Stimulated activated CD4-positive, alpha-beta T cell treated with anti-CD3 and anti-CD28 coated beads, Interleukin-1b, Interleukin-23, amount 100 ng/mL, for 4 hours (primary cell): ENCODE results near the gene AFTPH.

Experiments
- DNase-seq, 2 donors: peaks; one replicate each; pipeline ENCODE4 v3.0.0-alpha.2; 2020; ENCODE audit warnings: low read depth in 2 of 2

Gene AFTPH

DNA sequence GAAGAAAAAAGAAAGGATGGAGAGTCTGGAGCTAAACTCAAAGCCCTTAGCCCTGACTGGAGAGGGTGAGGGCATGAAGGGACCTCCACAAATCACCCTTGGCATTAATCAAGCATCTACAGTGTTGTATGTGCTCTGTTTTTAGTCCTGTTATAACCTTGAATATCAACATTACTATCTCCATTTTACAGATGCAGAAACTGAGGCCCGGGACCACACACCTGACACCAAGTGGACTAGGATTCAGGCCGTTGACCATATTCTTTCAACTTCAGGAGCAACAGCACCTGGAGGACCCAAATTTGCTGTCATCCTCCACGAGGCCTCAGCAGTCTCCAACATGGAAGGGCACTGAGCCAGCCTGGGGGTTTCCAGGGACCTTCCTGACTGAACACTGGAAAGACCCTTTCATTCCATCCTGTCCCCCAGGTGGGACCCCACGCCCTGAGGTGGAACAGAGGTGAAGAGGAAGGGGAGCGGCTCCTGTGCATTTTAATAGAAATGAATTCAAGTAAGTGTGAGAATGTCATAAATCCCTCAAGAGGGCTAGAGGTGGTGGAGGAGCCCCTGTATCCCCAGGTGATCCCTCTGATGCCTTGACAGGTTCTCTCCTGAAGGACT is 88.6 kb downstream of the AFTPH start:
- no peak for DNase-seq

DNA sequence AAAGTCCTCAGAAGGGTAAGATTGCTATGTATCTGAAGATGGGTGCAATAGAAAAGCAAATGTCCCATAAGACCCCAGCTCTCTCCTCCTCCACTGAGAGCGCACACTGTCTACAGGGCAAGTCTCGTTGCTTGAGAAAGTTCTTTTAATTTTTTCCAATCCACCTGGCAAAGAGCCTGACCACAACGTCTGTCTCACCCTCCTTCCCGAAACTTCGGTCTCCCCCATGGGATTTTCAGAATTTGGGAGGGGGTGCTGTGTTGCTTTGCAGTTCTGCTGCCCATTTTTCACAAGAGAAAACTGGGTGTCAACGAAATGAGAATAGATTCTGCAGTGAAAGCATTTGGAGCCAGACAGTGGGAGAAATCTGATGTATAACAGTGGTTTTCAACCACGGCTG is 89.1 kb downstream of the AFTPH start:
- DNase-seq = no peak

DNA sequence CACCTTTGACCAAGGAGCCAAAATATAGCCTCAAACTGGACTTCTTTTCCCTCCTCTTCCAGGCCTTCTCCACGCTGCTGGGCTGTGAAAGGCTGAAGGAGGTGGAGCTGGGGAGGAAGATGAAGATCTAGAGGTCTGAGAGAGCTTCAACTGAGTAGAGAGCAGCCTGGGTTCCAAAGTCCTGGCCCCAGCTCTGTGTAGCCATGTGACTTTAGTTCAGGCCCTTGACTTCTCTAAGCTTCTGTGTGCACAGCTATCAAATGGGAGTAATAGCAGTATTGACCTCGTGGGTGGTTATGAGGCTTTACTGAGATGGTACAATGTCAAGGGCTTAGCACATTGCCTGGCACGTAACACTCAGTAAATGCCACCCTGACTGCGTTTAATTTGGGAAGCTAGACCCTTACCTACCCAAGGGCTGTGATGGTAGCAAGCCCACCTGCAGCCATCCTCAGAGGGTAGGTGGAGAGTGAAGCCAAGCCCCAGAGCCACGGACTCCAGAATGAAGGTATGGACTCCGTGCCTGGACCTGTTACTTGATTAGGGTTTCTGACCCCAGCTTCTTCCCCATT is 91.2 kb downstream of the AFTPH start:
- no peak for DNase-seq

DNA sequence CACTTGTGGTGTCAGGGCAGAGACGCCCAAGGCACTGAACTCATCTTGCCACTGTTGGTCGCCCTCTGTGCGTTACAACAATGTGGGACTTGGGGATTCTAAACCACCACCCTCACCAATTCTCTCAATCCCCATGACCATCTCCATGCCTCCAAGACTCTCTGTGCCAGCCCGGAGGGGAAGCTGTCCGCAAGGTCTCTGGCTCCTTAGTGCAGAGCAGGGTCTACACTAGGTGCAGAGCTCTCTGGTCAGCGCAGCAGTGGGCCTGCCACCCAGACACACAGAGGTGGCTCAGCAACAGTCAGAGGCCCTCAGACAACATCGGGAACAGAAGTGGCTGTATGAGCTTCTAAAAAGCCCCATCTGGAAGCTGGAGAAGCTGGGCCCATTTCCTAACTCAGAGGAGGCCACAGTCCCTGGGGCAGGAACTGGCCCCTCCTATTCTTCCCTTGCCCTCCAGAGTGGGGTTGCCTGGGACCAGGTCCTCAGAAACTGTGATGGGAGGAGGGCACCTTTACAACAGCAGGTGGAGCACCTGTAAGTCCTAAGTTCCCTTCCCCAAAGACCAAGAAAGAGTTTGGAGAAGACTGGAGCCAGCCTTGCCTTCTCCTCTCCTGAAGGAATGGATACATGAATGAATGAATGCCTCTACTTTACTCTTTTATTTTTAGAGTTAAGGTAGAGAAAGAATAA is 91.9 kb downstream of the AFTPH start:
- no peak for DNase-seq

DNA sequence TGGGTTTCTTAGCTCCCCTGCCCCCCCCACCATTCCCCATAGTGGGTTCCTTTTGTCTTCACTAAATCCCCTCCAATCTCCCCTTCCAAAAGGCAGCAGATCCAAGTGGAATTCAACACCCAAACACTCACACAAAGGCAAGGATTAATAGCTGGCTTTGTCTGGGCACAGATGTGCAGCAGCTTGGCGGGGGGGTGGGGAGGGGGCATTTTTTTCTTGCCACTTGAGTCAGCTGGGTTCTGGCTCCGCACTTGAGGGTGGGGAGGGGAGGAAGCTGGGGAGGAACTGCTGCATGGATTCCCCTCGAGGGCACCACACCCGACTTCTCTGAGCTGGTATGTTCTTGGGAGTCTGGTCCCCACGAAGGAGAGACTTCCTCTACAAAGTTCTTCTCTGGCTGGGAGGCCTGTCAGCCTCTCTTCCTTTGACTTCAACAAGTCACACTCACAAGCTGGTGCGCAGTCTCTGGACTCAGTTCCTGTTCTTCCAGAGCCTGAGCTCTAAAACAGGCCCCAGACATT is 93.6 kb downstream of the AFTPH start:
- DNase-seq = no peak

DNA sequence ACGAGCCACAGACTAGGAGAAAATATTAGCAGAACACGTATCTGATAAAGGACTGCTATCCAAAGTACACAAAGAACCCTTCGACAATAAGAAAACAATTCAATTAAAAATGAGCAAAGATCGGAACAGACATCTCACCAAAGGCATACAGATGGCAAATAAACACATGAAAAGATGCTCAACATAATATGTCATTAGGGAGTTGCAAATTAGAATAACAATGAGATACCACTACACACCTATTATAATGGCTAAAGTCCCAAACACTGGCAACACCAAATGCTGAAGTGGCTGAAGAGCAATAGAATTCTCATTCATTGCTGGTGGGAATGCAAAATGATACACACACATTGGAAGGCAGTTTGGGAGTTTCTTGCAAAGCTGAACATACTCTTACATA is 96.5 kb downstream of the AFTPH start:
- DNase-seq = no peak

DNA sequence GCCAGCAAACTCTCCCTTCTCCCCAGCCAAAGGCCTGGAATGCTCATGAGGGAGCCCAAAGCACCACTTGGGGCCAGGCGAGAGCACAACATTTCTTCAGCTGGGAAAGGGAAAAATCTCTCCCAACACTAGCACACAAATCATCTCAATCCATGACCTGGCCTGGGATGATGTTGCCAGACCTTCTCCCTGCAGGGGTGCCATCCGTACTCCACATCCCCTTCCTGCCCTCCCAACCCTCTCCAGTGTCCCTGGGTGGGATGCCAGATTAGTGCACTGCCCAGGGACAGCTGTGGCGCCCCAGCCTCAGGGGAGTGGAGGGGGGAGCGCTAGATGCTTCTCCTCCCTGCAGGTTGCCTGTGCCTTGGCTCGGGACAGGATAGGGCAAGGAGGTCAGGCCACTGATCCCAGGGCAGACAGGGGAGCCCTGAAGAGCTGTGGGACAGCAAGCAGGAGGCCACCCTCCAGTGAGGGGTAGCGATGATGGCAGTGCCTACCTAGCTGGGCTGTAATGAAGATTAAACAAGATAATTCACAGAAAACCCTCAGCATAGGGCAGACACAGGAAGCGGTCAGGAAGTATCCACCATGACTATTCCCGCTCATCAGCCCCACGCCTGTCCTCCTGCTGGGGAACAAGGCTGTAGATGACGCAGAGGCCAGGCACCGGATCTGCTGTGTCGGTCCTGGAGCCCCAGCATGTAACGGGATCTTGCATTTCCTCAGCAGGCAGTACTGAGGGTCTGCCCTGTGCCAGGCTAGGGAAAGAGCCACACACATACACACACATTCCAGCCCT is 98.5 kb downstream of the AFTPH start:
- DNase-seq = no peak

DNA sequence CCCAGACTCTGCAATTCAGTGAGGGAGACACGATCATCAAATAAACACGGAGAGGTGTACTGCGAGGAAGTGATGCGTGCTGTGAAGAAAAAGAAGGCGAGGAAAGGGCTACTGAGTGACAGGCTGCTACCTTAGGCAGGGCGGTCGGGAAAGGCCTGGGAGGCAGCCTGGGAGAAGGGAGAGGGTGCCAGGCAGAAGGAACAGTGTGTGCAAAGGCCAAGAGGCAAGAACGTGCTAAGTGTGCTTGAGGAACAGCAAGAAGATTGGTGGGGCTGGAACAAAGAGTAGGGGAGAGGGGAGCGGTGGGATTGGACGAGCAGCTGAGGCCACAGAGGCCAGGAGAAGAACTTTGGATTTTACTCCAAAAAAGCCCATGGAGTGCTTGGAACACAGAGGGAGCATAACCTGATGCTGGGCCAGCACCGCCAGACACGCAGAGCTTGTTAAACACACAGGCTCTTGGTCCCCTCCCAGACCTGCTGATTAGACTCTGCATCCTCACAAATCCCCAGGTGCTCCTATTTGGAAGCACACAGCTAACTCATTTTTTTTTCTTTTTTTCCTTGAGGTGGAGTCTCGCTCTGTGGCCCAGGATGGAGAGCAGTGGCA is 99.2 kb downstream of the AFTPH start:
- DNase-seq = no peak

DNA sequence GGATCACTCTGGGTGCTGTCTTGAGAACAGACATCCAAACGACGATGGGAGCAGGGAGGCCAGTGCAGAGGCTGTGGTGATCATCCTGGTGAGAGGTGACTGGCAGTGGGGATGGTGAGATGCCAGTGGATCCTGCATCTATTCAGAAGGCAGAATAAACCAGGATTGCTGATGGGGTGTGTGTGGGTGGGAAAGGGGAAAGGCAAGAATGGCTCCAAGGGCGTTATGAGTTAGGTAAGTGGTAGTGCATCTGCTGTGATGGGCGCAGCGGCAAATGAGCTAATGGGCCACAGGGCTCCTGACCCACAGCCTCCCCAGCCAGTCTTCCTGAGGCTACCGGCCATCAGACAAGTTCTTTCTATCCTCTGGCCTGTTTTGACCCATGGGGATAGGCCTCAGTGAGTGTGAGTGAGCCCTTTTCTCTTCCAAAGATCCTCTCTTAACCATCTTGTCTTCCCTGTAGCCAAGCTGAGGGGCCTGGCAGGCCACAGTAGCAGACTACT is 100.0 kb downstream of the AFTPH start:
- DNase-seq = no peak

DNA sequence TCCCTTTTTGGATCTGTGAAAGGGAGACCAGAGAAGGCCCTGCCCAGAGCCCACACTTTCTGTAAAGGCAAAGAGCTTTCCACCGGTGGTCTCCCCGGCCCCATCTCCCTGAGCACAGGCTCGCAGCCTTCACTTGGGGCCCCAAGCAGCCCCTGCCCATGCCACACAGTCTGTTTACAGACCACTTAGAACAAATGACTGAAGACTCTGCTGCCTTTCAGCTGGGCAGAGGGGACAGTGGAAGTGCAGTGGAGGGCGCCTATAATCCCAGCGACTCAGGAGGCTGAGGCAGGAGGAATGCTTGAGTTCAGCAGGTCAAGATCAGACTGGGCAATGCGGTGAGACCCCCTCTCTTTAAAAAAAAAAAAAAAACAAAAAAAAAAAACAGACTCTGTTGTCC is 100.7 kb downstream of the AFTPH start:
- DNase-seq = no peak

DNA sequence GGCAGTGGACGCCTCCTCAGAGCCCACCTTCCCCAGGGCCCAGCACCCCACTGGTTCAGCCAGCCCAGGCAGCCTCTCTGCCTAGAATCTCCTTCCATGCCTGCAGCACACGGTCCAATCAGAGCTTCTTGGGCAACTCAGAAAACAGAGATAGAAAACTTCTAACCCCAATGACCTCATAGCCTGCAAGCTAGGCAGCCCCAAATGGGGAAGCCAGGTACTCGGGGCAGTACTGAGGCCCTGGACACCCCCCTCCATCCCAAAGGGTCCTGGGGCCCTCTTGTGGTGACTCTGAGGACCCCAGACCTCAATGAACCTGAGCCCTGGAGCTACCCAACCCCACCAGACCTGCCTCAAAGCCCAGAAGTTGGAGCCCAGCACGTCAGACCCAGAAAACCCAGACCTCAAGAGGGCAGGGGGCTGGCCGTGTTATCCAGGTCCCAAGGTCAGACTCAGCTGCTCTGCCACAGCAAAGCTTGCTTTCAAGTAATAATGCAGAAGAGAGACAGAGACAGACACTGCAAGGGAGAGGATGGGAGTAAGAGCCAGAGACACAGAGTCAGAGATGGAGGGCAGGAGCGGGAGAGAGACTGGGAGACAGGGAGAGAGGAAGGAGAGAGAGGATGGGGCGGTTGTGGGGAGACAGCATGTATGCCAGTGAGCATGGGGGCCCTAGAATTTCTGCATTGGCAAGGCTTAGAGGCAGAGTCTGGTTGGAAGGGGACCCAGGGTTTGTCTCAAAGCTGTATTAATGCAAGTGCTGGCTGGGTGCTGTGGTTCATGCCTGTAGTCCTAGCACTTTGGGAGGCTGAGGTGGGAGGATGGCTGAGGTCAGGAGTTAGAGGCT is 101.4 kb downstream of the AFTPH start:
- DNase-seq = no peak

DNA sequence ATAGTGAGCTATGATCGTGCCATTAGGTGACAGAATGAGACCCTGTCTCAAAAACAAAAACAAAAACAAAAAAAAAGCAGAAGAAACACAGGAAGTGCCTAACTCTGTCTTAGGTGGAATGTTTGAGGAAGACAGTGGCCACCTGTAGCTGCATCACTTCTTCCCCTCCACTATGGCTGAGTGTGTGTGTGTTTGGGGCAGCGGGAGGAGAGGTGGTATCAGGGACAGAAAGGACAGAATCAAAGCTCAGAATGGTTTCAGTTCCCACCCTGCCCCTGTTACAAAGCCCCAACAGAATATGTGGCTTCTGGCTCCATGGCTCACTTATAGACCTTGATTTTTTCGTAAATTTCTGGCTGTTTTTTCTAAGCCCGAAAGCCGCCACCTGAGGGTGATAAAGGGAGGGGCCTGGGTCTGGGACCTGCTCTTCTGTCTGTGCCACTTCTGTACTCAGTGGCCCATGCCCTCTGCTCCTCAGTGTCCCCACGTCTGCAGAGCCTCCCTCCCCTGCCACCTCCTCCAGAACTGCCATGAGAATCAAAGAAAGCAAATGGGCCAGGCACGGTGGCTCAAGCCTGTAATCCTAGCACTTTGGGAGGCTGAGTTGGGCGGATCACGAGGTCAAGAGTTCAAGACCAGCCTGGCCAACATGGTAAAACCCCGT is 102.2 kb downstream of the AFTPH start:
- no peak for DNase-seq

DNA sequence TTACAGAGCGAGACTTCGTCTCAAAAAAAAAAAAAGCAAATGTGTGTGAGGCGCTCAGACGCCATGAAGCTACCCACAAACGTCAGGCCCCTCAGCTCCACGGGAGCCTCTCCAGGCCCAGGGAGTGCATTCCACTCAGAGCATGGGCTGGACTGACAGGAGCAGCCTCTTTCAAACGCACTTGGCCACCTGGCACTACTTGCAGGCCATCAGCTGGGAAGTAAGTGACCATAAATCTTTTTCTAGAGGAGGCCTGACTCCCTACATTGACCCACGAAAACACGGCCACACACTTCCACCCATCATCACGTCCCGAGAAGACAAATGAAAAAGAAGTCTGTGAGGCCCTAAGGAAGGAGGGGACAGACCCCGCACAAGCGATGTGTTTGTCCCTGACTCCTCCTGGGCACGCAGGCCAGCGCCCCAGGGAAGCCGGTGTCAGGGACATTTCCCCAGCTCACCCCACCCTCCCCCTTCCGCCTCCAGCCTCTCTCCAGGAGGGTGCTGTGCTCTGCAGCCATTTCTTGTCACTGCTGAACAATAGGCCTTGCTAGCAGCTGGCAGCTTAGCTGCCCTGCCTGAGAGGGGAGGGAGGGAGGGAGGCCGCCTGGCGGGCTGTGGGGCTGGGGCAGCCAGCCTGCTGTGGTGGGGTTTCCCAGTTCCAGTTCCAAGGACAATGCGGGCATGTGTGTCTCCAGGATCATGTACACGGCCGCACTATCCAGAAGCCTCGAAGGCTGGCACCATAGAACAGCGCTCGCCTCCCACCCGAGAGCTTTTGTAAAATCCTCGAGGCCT is 103.0 kb downstream of the AFTPH start:
- no peak for DNase-seq

DNA sequence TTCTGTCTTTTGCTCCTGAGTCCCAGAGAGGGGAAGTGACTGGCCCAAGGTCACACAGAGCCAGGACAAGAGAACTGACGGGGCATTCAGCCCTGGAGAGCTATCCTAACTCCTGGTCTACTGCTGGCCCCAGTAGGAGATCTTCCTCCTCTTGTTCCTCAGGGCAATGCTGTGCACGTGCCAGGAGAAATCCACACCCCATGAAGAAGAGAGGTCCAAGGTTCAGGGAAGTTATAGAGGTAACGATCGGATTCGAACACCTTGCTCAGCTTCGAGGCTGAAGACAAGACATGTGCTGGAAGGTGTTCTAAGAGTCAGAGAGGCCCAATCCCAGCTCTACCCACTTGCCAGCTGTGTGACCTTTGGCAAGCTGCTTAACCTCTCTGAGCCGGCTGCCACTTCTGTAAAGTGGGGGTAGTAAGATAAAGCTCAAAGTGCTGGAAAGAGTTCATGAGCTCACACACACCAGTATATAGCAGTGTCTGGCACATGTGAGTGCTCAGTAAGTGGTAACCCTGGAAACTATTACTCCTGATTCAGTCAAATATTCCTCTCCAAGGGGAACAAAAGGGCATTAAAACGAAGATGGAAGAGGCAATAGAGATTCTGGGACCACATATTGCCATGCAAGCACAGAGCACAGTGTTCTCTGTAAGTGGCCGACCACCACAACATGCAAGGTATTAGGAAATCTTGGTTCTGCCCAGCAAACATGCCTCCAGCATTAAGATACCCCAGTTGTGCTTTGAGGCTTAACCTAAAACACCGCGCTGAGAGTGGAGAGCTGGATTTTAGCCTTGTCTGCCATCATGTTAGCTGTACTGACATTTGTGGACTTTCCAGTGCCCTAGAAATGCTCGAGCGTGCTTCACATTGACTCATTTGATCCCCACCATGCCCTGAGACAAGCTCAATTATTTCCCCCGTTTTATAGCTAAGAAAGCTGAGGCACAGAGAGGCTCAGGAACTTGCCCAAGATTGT is 104.0 kb downstream of the AFTPH start:
- no peak for DNase-seq

DNA sequence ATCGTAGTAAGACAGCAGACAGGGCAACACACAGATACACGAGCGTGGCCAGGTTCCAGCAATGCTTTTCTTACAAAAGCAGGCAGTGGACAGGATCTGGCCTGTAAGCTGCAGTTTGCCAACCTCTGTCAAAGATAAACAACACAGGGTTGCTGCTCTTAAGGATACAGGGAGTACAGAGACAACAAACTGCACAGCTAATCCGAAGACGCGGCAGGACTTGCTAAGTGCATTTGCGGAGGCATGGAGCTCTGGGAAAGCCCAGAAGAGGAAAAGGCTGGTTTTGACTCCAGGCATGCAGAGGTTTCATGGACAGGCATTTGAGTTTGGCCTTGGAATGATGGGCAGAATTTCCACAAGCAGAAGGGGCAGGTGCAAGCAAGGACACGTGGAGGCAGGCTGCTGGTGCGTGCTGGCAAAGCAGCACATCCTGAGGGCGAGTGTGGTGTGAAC is 105.2 kb downstream of the AFTPH start:
- no peak for DNase-seq

DNA sequence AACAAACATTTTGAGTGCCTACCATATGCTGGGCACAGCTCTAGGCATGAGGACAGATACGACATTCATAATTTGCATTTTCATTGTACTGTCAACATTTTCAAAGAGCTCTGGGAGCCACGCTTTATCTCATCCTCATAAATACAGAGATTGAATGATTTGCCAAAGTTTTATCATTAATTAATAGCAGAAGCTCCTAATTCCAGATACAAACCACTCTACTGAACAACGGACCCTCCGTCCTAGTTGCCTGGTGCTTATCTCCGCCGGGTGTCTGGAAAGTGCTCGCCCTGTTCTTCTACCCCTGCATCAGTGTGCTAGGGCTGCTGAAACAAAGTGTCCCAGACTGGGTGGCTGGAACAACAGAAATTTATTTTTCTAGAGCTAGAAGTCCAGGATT is 105.7 kb downstream of the AFTPH start:
- no peak for DNase-seq

DNA sequence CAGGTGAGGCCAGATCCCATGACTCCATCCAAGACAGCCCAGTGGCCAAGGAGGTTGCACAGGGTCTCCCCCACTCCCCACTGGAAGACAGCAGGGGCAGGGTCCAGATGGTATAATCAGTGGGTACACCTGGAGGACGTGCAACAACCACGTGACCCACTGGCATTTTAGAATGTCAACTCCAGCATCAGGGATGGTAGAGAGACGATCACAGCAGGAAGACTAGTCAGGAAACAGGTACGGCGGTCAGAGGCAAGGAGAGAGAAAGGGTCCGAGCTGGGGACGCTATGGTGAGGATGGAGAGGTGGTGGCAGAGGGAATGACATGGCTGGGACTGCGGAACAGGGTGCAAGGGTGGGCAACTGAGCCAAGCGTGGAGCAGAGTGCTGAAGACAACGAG is 106.6 kb downstream of the AFTPH start:
- no peak for DNase-seq

DNA sequence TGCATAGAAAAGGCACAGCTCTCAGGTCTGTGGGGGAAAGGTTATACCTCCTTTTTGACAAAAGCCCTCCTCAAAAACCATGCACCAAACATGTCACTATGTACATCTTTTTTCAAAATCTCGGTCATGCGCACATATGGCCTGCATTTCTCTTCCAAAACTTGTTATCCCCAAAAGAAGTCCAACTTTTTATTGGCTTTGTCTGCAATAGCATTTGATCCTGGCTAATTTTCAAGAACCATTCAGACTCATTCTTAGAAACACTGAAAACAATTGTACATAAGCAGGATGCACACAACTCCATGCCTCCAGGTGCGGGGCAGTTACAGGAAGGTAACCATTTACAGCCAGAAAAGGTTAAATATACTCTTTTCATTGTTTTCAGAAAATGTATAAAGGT is 107.6 kb downstream of the AFTPH start:
- no peak for DNase-seq
